Activated naive CD8-positive, alpha-beta T cell (primary cell): ENCODE results near the gene HNRNPU.

ENCODE experiments used
- H3K27ac Mint-ChIP-seq: one replicate; pipeline ENCODE4 v1.8.0; 2021; ENCODE audit warnings: mixed read lengths
- H3K27me3 Mint-ChIP-seq: one replicate; pipeline ENCODE4 v1.8.0; 2021; ENCODE audit warnings: mixed read lengths
- H3K36me3 Mint-ChIP-seq: one replicate; pipeline ENCODE4 v1.8.0; 2021; ENCODE audit warnings: mixed read lengths
- H3K4me1 Mint-ChIP-seq: one replicate; pipeline ENCODE4 v1.8.0; 2021; ENCODE audit warnings: low read depth, mixed read lengths
- H3K4me3 Mint-ChIP-seq: one replicate; pipeline ENCODE4 v1.8.0; 2021; ENCODE audit warnings: mild to moderate bottlenecking, mixed read lengths
- H3K9me3 Mint-ChIP-seq: one replicate; pipeline ENCODE4 v1.8.0; 2021; ENCODE audit warnings: low read depth, mixed read lengths

Gene HNRNPU

DNA sequence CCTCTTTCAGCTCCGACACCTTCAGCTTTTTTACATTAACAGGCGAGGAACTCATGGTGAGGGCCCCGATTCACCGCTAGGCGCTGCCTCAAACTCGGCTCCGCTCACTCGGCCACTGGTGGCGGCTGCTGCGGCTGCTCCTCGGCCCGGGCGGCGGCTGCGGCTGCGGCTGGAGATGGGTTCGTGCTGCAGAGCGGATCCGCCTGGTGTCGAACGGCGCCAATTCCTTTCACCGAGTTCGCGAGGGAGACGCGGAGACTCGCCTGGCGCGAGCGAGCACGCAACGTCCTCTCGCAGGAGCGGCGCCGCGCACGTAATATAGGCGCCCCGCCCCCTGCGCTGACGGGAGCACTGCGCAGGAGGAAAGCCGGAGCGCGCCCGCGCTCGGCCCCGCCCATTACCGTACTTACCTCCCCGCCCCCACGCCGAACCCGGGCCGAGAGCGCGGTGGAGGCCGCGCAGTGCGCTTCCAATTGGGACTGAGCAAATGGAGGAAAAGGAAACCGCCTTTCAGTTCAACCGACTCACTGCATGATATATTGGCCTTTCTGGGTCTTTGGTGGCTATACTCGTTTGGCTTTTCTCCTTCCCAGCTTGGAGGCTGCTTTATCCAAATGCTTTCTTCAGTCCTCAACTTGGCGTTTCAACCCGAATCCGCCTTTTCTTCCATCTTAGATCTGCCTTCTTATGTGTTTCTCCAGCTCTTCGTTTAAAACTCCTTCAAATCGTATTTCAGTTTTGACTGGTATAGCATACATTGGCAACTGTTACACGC is at the start of gene HNRNPU:
Gene HNRNPU (minus strand): TSS at position 291 of the 775 bp plus-strand sequence. CDS start 236 bp downstream, at position 55.
- Mint-ChIP-seq H3K9me3 (no peaks in the 10 kb centered on the region), H3K4me3 (peak within 1 kb of the TSS; percentile 95), H3K4me1 (peaks cover 40% of the 10 kb centered on the region), H3K27me3 (no peaks in the 10 kb centered on the region), H3K36me3 (peaks cover 16% of the 10 kb centered on the region), H3K27ac (peak within 1 kb of the TSS; percentile 93)

DNA sequence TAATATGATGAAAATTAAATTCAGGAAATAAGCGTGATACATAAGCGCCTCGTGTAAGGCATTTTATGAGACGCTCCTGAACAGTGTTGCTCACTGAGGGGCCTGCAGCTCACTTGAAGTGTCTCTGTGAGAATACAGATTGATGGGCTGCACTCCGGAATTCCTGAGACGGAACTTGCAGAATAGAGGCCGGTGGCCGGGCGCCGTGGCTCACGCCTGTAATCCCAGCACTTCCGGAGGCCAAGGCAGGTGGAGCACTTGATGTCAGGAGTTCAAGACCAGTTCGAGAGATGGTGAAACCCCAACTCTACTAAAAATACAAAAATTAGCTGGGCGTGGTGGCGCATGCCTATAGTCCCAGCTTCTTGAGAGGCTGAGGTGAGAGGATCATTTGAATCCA is 49.5 kb upstream of the HNRNPU start:
- Mint-ChIP-seq H3K27ac (no peak overlapping the region), H3K9me3 (no peaks in the 10 kb centered on the region), H3K4me3 (no peak overlapping the region), H3K4me1 (peaks cover 2% of the 10 kb centered on the region), H3K27me3 (no peaks in the 10 kb centered on the region), H3K36me3 (no peaks in the 10 kb centered on the region)

DNA sequence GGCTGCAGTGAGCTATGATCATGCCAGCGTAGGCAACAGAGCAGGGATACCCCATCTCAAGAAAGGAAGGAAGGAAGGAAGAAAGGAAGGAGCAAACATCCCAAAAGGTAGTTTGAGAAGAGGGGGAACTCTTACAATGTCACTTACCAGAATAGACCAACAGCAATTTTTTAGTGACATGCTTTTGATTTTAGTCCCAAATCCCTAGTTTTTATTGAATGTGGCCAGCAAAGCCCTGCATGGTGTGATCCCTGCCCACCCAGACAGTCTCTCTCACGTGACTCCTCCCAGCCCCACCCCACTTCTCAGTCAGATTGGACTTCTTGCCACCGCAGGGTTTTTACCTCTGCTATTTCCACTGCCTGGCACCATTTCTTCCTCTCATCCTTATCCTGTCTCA is 39.8 kb upstream of the HNRNPU start:
- Mint-ChIP-seq H3K36me3 (no peaks in the 10 kb centered on the region), H3K27me3 (no peaks in the 10 kb centered on the region), H3K27ac (no peak overlapping the region), H3K4me3 (no peak overlapping the region), H3K4me1 (no peaks in the 10 kb centered on the region), H3K9me3 (no peaks in the 10 kb centered on the region)

DNA sequence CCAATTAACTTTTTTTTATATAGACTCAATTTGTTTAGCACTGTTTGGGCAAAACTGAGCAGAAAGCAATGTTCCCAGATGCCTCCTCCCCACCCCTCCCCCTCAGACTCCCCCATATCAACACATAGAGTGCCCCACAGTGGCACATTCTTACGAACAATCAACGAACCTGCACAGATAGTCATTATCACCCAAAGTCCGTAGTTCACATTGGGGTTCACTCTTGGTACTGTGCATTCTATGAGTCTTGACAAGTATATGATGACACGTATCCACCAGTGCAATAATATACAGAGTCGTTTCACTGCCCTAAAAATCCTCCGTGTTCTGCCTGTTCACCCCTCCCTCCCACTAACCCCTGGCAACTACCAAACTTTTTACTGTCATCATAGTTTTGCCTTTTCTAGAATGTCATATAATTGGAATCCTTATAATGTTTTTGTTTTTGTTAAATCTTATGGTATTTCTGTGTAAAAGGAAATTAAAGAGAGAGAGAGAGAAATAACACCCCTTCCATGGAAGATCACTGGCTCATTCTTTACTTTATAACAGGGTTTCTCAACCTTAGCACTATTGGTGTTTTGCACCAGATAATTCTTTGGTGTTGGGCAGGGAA is 37.2 kb upstream of the HNRNPU start:
- no peaks in the 10 kb centered on the region for H3K27me3 Mint-ChIP-seq
- no peaks in the 10 kb centered on the region for H3K9me3 Mint-ChIP-seq
- no peaks in the 10 kb centered on the region for H3K36me3 Mint-ChIP-seq
- H3K4me1 Mint-ChIP-seq = no peaks in the 10 kb centered on the region
- no peak overlapping the region for H3K27ac Mint-ChIP-seq
- no peak overlapping the region for H3K4me3 Mint-ChIP-seq

DNA sequence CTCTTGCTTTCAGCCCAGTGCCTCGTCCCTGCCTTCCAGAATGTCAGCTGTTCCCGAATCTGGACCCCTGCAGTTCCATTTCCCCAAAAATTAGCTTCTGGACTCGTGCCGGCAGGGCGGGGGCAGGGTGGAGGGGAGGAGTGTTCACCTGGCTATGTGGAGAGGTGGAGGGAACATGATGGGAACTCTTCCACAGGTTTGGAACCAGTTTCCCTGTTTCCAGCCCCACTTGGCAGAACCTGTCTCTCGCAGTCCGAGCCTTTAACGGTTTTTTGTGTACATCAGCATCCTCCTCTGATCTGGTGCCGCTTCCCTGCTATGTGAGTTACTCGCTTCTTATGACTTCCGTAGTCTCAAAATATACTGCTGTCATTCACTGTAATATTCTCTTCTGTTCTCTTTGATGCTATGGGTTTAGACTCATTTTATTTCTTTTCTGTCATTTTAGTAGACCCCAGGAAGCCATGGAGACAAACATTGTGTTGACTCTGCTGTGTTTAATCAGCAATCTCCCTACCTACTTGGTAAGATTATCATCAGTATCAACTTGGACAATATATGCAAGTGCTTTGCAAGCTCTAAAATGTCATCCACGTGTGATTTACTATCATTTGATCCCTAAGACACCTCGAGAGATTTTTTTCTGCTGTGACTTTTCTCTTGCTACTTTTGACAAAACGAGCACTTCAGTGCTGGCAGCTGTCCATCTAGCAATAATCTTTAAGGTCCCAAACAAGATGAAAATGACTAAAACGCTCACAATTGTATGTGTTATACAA is 33.3 kb upstream of the HNRNPU start:
- H3K27ac Mint-ChIP-seq = no peak overlapping the region
- no peaks in the 10 kb centered on the region for H3K9me3 Mint-ChIP-seq
- no peaks in the 10 kb centered on the region for H3K36me3 Mint-ChIP-seq
- no peaks in the 10 kb centered on the region for H3K4me1 Mint-ChIP-seq
- H3K4me3 Mint-ChIP-seq = no peak overlapping the region
- no peaks in the 10 kb centered on the region for H3K27me3 Mint-ChIP-seq

DNA sequence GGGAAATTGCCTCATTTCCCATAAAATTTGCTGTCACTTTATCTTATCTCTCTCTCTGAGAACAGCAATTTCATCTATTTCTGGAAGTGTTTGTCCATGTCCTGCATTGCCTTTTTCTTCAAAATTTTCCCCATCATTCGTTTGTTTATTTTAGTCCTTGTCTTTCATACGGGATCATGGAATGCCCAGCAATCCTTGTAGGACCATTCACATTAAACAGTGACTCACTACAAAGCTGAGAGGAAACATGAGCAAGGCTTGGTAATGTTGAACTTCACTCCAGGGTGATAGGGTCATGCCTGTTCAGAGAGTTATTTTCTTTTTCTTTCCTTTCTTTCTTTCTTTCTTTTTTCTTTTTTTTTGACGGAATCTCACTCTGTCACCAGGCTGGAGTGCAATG is 32.2 kb upstream of the HNRNPU start:
- no peaks in the 10 kb centered on the region for H3K4me1 Mint-ChIP-seq
- H3K27me3 Mint-ChIP-seq = no peaks in the 10 kb centered on the region
- H3K4me3 Mint-ChIP-seq = no peak overlapping the region
- H3K36me3 Mint-ChIP-seq = no peaks in the 10 kb centered on the region
- H3K27ac Mint-ChIP-seq = no peak overlapping the region
- H3K9me3 Mint-ChIP-seq = no peaks in the 10 kb centered on the region

DNA sequence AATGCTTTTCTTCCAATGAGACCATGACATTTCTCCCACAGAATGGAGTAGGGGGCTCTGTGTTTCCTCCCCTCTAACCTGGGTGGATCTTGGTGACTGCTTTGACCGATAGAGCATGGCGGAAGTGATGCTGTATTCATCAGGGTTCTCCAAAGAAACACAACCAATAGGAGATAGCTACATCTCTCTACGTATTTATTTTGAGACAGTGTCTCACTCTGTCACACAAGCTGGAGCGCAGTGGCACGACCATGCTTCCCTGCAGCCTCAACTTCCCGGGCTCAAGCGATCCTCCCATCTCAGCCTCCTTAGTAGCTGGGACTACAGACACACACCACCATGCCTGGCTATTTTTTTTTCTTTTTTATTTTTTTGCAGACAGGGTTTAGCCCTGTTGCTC is 29.5 kb upstream of the HNRNPU start:
- Mint-ChIP-seq H3K9me3 (no peaks in the 10 kb centered on the region), H3K27me3 (no peaks in the 10 kb centered on the region), H3K4me1 (no peaks in the 10 kb centered on the region), H3K4me3 (no peak overlapping the region), H3K27ac (no peak overlapping the region), H3K36me3 (no peaks in the 10 kb centered on the region)

DNA sequence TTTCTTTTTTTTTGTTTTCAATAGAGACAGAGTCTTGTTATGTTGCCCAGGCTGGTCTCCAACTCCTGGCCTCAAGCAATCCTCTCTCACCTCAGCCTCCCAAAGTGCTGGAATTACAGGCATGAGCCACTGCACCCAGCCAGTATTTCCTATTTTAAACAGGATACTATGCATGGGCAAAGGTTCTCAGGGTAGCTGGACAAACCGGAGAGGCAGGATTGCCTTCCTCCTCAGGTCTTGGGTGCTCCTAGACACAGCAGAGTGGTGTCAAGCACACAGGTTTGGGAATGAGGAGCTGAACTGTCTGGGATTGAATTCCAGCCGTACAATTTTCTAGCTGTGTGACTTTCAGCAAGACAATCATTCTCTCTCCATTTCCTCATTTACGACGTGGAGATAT is 22.9 kb upstream of the HNRNPU start:
- H3K36me3 Mint-ChIP-seq = no peaks in the 10 kb centered on the region
- H3K27ac Mint-ChIP-seq = no peak overlapping the region
- no peaks in the 10 kb centered on the region for H3K4me1 Mint-ChIP-seq

DNA sequence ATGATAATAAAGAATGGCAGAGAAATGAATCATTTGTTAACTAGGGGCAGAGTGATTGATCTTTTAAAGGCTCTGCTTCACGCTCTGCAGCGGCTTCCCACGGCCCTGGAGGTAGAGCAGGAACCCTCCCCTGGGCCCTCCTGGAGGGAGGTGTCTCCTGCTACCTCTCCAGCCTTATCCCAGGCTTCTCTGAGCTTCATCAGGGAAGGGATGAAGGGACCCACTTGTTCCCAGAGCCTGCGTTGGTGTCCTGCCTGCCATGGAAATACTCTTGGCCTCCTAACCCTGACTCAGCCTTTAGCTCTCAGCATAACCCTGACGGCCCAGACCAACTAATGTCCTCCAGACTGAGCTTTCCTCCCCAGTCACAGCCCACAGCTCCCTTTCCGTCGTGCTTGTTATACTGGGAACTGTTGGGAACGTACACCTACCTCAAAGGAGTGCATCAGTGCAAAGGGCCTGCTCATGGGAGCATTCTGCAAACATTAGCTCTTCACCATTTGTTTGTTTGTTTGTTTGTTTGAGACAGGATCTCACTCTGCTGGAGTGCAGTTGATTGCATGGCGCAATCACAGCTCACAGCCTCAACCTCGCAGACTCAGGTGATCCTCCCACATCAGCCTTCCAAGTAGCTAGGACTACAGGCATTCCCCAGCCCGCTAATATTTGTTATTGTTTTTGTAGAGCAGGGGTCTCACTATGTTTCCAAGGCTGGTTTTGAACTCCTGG is 17.4 kb upstream of the HNRNPU start:
- H3K4me3 Mint-ChIP-seq = no peak overlapping the region
- H3K9me3 Mint-ChIP-seq = no peaks in the 10 kb centered on the region
- H3K27me3 Mint-ChIP-seq = no peaks in the 10 kb centered on the region
- no peak overlapping the region for H3K27ac Mint-ChIP-seq
- no peaks in the 10 kb centered on the region for H3K4me1 Mint-ChIP-seq
- no peaks in the 10 kb centered on the region for H3K36me3 Mint-ChIP-seq

More for the DNA sequence above, 22.9 kb upstream of the HNRNPU start:
- Mint-ChIP-seq H3K27me3 (no peaks in the 10 kb centered on the region), H3K9me3 (no peaks in the 10 kb centered on the region), H3K4me3 (no peak overlapping the region)

DNA sequence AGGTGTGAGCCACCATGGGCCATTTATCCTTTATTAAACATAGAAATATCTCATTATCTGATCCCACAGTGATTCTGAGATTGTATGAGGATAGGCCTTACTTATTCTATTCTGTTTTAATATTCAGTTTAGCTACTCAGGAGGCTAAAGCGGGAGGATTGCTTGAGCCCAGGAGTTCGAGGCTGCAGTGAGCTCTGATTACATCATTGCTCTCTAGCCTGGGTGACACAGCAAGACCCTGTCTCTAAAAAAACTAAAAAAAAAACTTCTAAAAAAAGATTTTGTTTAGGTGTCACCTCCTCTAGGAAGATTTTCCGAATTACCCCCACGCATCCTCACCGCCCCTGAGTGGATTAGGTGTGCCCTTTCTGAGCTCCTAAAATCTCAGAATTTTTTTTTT is 14.3 kb upstream of the HNRNPU start:
- Mint-ChIP-seq H3K4me1 (no peaks in the 10 kb centered on the region), H3K36me3 (no peaks in the 10 kb centered on the region), H3K27ac (no peak overlapping the region), H3K27me3 (no peaks in the 10 kb centered on the region), H3K4me3 (no peak overlapping the region), H3K9me3 (no peaks in the 10 kb centered on the region)

DNA sequence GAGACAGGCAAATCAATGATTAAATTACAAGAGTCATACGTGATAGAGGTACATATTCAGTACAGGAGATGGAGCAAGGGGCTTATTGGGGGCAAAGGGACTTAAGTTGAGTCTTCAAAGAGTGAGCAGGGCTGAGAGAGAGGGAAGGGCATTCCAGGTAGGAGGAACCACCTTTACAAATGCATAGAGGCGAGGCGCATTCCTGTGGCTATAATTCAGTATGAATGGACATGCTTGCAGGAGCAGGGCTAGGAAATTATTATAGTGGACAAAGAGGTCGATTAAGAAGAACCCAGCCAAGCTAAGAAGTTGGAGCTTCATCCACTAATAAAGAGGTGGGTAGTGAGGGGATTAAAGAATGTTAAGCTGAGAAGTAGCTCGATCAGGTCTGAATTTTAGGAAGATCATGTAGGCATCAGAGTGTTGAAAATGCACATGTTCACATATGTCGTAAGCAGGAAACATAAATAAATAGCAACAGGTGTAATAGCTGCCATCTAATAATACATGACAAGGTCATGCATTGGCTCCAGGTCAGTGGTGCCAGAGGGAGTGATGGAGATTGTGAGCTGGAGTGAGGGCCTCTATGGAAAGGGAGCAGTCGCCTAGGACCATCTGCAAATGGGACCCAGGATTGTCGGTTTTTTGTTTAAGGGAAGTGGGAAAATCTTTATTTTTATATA is 12.0 kb upstream of the HNRNPU start:
- Mint-ChIP-seq H3K27me3 (no peaks in the 10 kb centered on the region), H3K27ac (no peak overlapping the region), H3K9me3 (no peaks in the 10 kb centered on the region), H3K36me3 (no peaks in the 10 kb centered on the region), H3K4me3 (no peak overlapping the region), H3K4me1 (no peaks in the 10 kb centered on the region)

DNA sequence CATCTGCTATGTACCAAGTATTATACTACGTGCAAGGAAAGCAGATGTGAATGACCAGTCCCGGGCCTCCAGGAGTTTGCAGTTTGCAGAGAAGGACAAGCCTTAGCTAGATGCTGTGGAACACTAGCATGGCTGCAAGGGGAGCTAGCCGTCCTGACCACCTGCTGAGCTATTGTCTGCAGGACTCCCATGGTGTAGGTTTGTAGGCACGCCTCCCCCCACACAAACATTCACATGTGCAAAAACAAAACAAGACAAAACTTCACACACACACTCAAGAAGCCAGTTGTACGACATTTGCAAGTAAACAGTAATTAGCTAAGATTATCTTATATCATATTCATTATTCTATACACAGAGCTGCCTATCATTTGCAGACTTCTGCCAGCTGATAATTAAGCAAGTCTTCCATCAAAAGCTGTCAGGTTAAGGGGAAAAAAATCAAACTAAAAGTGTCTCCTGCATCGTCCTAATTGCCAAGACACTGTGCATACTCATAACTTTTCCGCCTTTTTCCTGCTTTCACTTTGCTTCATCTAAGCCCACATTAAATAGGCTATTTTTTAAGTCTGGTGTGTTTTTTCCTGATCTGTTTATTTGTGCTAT is 10.7 kb upstream of the HNRNPU start:
- no peak overlapping the region for H3K27ac Mint-ChIP-seq
- H3K36me3 Mint-ChIP-seq = no peaks in the 10 kb centered on the region
- H3K4me3 Mint-ChIP-seq = no peak overlapping the region
- H3K4me1 Mint-ChIP-seq = no peaks in the 10 kb centered on the region
- no peaks in the 10 kb centered on the region for H3K9me3 Mint-ChIP-seq
- H3K27me3 Mint-ChIP-seq = no peaks in the 10 kb centered on the region

DNA sequence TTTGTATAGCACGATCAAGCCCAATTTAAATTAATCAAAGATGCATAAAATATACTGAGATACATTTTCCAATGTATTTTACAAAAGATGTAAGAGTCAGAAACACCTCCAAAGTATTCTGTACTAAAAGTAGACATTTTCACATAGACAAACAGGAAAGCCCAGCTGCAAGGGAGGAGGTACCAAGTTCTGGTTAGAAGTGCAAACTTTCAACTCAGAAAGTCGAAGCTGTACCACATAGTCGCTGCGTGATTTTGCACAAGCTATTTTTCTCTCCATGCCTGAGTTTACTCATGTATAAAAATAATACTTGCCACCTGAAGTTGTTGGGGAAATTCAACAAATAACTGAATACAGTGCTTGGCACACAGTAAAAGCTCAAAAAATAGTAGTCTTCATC is 5.6 kb upstream of the HNRNPU start:
- Mint-ChIP-seq H3K4me1 (peaks cover 19% of the 10 kb centered on the region), H3K9me3 (no peaks in the 10 kb centered on the region), H3K36me3 (no peaks in the 10 kb centered on the region), H3K27ac (no peak overlapping the region), H3K4me3 (no peak overlapping the region), H3K27me3 (no peaks in the 10 kb centered on the region)

DNA sequence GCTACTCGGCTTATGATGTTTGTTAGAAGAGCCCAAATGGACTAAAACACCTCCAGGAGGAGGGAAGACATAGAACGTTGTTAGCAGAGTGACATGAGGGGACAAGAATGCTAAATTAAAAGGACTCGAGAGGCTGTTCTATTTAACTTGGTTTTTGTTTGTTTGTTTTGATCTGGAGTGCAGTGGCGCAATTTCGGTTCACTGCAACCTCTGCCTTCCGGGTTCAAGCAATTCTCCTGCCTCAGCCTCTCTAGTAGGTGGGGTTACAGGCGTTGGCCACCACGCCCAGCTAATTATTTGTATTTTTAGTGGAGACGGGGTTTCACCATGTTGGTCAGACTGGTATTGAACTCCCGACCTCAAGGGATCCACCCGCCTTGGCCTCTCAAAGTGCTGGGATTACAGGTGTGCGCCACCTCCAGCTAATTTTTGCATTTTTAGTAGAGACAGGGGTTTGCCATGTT is 5.1 kb upstream of the HNRNPU start:
- Mint-ChIP-seq H3K27ac (no peak overlapping the region), H3K36me3 (no peaks in the 10 kb centered on the region), H3K27me3 (no peaks in the 10 kb centered on the region), H3K4me3 (no peak overlapping the region), H3K4me1 (peaks cover 21% of the 10 kb centered on the region), H3K9me3 (no peaks in the 10 kb centered on the region)
